Activated T-cell treated with anti-CD3 and anti-CD28 coated beads for 4 hours (primary cell): Measurements from ENCODE around the gene ARHGAP28.
"Not testable (repeated sequence)": the region's sequence is repeated elsewhere in the genome, so short reads cannot be mapped to it uniquely, and the experiment has no call there.

Source experiments
- DNase-seq: peaks from one replicate; pipeline ENCODE4 v3.0.0-alpha.2; 2020

Gene ARHGAP28

DNA sequence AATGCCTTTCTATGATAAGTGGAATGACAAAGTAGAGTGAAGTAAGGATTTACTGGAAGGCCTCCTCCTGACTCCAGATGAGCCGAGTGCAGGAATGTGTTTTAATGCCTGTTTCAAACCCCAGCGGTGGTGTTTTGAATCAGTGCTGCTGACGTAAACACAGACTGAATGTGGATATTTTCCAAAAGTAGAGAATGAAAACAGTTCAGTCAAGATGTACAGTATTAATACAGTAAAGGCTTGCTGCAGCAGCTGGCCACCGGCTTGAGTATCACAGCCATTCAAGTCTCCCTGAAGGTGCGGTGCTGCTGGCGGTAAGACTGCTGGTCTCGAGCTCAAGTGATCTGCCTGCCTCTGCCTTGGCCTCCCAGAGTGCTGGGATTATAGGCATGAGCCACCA is 46.7 kb downstream of the ARHGAP28 start:
- DNase-seq = no peak

DNA sequence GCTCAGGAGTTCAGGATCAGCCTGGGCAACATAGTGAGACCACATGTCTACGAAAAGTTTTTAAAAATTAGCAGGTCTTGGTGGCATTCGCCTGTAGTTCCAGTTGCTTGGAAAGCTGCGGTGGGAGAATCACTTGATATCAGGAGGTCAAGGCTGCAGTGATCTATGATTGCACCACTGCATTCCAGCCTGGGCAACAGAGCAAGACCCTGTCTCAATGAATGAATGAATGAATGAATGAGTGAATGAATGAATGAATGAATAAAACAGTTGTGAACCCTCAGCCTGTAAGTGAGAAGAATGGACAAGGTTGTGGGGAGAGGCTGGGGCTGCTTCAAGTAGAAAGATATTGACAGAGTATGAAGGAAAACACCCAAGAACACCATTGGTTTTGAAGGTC is 48.0 kb downstream of the ARHGAP28 start:
- DNase-seq = no peak

DNA sequence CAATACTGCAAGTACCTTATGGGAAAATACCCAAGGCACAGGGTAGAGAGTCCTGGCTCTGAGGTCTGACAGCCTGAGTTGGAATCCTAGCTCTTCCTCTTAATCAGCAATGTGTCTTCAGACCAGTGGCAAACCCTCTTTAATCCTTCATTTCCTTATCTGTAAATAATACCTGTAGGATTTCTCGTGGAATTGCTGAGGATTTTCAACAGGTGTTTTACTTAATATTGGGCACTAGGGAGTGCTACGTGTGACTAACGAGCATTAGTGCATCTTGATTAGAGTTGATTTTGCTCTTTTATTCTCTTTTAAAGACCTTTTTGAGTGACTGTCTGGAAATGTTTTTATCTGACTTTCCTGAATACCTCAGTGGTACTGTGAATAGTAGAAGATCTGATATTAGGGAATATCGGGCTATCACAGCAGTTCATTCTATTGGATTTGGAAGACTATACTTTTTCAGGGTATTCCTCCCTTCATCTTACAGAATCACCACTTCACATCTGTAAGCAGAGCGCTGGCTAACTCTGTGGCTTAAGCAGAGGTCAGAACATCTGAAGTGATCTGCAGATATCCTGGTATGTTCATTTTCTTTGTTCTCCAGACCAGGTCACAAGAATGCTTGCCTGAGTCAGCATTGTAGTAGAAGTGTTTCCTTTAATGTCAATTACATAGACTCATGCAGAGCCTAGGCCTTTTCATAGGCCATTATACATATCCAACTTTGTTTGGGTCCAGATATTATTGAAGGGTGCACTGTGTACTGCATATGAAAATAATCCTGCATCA is 49.1 kb downstream of the ARHGAP28 start:
- DNase-seq = no peak

DNA sequence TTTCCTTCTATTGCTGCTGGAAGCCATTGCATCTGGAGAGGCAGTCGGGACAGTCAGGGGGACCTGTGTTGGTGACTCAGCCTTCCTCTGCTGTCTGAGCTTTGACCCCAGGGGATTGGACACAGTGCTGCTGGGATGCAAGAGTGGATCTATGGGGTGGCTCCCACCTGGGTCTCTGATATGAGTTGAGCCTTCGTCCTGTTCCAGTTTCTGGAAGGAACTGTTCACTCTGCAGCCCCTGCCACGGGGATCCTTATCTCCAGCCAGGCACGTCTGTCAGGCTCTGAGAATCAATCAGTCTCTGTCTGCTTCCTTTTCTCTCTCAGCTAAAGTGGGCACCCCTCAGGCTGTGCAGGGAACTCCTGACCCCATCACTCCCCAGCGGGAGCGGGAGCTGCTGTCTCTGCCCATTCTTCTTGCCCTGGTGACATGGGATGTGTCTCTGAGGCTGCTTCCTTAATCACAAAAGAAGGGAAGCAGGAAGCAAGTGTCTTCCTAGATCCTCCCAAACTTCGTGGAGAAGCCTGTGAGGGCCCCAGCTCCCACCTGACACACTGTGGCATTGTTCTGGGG is 51.7 kb downstream of the ARHGAP28 start:
- DNase-seq = no peak

DNA sequence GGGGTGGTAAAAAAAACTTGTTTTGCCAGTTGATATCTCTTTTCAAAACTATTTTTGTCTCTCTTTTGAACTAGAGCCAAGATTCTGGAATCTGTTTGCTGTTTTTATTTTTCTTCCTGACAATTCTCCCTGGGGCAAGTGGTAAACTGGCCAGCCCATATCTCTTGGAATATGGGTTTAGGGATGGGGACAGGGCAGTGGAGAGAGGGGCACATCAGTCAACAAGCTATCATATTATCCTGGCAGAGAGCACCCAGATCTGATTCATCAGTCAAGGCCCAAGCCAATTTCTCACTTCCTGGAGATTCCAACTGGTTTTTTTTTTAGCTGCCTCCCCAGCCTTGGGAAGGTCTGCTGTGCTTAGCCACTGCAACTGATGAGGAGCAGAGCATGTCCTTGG is 52.3 kb downstream of the ARHGAP28 start:
- no peak for DNase-seq

DNA sequence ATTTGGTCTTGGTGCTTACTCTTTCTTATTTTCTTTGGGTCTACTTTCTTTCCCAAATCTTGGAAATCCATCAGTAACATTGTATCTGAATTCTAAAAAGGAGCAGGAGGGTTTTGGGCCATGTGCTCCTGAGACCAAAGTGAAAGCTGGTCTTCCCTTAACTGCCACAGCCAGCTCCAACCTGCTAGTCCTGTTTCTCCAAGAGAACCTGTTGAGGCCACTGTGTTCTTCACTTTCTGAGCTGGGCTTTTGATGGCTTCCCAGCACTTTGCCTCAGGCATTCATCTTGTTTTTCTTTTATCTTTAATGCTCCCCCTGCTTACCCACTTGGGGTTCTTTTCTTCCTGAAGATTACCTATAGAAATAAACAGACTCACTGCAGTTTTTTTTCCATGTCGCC is 53.3 kb downstream of the ARHGAP28 start:
- DNase-seq = no peak

DNA sequence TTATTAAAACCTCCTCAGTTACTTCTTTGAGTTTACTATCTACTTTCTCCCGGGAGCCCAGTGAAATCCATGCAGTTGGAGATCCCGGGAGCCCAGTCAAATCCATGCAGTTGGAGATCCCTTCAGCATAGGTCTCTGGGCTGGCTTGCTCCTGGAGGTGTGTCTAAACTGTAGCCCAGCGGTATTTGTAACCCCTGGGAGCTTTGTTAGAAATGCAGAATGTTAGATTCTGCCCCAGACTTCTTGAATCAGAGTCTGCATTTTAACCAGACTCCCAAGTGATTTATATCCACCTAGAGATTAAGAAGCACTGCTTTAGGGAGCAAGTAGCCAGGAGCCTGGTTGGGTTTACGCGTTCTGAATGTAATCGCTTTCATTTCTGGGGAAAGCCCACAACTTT is 54.5 kb downstream of the ARHGAP28 start:
- no peak for DNase-seq

DNA sequence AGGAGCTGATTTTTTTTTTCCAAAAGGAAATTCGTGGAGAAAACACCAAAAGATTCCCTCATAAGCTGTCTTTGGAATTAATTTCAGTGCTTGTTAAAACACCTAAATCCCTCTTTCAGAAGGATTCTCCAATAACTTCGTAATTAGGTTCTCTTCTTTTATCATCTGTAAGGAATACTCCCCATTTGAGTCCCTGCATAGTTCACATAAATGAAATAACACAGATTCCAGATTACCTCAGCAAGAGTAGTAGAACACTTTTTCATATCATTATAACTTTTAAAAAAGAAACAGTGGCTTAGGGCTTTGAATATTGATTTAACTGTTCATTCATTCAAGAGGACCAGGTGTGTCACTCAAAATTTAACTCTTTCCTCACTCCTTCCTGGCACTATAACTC is 55.5 kb downstream of the ARHGAP28 start:
- DNase-seq = no peak

DNA sequence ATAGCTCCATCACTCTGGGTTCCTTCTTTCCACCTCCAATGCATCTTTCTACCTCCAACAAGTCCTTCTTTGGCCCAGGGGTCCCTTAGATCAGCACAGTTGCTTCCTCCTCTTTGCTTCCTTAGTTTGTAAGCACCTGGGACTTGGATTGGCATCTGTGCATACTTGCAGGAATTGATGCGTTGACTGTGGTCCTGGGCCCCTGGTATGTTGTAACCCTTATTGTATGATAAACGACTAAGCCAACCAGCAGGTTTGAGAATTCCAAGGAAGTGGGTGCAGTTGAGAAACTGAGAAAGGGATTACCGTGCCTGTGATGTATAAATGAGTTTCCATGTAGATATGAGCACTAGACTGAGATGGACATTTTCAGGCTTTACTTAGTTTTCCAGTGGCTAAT is 55.9 kb downstream of the ARHGAP28 start:
- DNase-seq = no peak

DNA sequence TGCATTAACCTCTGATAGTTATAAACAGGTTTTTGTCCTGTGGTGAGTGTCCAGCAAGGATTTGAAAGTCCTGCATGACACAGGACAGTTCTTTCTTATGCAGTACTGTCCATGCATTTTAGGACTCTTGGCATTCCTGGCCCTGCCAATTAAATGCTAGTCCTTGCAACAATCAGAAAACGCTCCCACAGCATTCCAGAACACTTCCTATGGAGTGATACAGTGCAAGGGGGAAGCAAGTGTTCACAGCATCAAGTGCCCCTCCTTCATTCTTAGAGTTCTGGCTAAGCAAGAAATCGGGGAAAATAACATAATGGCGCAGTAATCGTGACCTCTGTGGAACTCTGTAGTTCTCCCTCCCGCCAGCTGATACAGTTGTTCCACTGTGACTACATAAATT is 62.9 kb downstream of the ARHGAP28 start:
- no peak for DNase-seq

DNA sequence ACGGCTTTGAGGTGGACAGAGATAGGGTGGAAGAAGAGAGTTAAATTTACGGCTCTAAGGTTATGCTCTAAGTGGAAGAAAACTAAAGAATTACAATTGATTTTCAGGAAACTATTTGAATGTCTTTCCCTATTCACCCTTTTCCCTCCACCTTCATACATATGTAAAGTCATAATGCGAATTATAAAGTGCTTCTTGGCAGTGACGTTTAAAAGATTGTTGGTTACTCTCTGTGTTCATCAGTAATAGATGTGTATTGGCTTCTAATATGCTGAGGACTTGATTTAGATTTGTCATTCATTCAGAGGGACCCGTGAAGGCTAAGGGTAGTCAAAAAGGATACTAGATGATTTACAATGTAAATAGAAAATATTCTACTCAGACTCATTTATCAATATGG is 63.9 kb downstream of the ARHGAP28 start:
- no peak for DNase-seq

DNA sequence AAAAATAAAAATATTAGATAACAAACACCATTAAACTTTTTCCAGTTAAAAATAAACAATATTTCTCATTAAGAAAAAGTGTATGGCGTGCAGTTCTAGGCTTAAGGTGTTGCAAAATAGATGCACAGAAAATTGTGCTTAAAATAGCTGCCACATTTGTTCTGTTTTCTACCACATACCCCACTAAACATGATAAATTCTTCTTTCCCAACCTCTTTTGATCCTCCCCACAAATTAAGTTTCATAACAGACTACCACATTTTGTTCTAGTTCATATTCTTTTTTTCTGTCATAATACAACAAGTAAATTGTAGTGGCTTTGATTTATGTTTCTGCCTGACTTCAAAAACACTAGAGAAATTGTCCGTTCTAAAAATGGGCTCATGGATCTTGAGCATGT is 64.5 kb downstream of the ARHGAP28 start:
- no peak for DNase-seq

DNA sequence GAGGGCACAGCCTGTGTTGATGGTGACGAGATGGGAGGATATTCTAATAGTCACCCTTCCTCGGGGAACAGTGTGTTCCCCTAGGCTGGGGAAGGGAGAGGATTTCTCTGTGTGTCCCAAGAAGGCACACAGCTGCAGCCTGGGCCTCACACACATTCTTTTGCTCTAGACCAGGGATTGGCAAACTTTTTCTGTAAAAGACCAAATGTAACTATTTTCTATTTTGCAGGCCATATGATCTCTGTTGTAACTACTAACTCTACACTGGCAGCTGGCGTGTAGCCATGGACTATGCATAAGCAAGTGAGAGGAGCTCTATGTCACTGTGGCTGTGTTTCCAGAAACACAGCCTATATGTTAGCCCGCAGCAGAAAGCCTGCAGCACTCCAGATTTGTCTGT is 65.8 kb downstream of the ARHGAP28 start:
- DNase-seq = no peak

DNA sequence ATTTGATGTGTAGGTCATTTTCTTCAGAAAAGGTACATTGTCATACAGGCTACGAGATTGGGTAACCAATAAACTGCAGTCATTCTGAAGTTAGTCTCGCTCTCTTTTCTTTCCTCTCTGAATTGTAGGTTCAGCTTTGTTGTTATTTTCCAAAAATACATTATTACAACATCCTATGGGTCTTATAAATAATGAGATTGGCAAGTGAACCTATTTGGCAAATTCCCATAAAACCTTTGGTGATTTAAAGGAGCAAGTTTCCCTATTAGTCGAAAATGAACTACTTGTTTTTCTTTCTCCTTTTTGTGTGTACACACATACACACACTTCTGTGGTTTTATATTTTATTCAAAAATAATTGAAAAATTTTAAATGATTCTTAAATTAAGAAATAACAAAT is 67.0 kb downstream of the ARHGAP28 start:
- no peak for DNase-seq

DNA sequence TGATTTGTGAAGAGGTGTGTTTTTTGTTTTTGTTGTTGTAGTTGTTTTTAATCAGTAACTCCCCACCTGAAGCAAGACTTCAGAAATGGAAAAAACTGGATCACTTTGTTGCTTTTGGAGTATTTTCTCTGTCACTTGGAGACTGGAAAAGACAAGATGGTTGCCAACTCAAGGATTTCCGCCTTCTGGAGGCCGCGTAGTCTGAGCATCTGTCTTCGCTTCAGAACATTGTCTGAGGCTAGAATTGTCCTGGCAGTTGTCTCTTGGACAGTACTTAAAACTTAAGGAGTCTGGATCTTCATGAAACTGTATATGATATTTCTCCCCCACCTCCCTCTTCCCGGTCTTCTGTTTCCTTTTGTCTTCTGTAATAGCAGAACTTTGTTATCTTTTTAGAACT is 67.7 kb downstream of the ARHGAP28 start:
- DNase-seq = no peak

DNA sequence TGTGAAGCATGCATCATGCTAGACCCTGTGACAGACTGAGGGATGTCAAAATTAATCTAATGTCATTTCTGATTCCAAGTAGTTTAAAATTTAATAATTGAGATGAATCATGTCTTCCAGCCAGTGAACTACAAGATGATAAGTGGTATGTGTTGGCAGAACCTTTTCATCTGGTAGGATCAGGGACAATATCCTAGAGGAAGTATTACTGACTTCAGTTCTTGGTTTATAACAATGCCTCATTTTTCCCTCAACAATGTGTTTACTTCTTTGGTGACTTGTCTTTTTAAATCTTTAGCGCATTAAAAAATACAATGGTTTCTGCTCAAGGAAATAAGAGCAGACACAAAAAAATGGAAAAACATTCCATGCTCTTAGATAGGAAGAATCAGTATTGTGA is 69.4 kb downstream of the ARHGAP28 start:
- no peak for DNase-seq

DNA sequence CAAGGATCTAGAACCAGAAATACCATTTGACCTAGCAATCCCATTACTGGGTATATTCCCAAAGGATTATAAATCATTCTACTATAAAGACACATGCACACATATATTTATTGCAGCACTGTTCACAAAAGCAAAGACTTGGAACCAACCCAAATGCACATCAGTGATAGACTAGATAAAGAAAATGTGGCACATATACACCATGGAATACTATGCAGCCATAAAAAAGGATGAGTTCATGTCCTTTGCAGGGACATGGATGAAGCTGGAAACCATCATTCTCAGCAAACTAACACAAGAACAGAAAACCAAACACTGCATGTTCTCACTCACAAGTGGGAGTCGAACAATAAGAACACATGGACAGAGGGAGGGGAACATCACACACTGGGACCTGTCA is 70.8 kb downstream of the ARHGAP28 start:
- DNase-seq = not testable (repeated sequence)

DNA sequence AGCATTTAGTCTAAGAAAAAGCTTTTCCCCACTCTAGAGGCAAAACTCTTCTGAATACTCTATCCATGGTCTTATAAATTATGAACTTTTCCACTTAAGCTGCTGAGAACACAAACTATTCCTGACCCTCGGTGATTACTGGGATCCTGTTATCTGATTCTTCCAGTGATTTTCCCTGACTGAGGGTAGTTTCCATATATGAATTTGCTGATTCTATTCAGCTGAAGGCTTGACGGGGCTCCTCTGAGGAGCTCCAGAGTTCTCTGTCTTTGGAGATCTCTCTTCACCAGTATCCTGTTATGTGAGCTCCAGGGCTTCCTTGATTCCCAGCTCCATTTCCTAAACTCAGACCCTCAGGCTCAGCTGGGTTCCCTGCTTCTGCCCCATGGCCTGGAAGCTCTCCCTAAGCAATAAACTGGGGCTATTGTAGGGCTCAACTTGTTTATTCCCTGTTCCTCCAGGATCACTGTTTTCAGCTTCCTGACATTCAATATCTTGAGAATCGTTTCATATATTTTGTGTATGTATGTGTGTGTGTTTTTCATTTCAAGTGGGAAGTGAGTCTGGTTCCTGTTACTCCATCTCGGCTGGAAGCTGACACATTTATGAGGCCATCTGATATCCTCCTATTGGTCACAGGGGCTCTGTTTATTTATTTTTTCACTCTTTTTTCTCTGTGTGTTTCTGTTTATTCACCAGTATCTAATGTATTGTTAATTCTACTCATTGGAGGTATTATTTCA is 78.2 kb downstream of the ARHGAP28 start:
- no peak for DNase-seq

DNA sequence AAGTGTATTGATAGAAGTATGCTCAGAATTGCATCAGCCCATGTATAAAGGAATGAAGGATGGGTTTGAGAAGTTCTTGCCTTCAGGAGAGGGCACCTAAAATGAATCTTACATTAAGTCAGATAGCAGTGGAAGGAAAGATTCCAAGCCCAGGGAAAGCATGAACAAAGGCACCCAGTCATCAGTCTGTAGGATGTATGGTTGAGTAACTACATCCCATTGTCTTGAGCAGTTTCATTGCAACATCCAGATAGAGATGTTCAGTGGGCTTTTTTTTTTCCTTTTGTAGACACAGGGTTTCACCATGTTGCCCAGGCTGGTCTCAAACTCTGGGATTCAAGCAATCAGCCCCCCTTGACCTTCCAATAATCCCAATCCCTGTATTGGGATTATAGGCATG is 80.7 kb downstream of the ARHGAP28 start:
- DNase-seq = no peak

DNA sequence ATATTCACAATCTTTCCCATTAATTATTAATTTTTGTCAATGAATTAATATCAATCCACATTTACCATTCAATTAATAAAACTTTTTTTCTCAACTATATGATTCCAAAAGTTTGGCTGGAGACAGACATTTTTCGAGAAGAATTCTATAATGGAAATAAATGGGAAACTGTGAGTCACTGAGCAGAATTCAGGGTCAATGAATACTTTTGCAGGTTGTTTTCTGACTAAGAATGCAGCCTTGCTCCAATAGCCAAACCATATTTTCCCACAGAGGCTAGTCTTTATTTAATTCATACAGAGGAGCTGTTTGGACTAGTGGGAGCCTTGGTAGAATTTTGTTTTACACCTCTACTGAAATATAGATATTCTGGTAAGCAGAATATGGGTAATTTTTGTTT is 82.3 kb downstream of the ARHGAP28 start:
- DNase-seq = no peak

DNA sequence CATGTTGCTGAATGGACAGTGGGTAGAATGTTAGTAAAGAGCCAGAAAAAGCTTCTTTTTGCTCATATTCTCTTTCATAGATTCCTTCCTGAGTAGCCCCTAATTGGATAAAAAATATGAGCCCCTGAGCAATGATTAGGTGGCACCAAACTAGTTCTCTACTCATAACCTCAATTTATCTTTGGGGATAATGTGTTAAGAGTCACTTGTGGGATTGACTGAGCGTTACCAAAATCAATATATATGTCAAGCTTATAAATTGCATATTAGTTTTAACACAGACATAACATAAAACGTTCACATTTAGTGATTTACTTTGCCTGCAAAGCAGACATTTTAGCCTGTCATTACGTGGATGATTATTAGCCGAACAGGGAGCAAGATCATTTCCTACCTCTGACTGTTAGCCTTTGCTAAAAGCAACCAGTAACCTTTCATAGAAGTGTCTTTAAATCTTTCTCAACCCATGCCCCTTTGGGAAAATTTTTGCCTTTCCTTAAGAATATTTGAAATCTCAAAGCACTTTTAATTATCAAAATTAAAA is 85.4 kb downstream of the ARHGAP28 start:
- DNase-seq = no peak

DNA sequence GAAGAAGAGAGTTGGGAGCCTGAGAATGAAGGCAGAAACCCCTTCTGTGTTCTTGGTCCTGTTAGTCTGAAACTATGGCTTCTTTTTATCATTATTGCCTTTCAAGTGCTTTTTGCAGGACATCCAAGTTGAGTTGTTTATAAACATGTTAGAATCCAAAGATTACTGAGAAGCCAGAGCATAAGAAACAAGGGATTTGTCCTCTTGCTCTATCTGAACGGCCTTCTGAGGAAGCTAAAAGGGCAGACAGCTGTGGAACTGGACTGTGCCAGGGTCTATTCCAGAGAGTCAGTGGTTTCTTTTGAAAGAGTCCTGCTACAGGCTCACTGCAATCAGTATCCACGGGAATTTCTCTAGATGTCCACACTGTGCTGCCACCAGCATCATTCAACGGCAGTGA is 86.6 kb downstream of the ARHGAP28 start:
- DNase-seq = no peak

DNA sequence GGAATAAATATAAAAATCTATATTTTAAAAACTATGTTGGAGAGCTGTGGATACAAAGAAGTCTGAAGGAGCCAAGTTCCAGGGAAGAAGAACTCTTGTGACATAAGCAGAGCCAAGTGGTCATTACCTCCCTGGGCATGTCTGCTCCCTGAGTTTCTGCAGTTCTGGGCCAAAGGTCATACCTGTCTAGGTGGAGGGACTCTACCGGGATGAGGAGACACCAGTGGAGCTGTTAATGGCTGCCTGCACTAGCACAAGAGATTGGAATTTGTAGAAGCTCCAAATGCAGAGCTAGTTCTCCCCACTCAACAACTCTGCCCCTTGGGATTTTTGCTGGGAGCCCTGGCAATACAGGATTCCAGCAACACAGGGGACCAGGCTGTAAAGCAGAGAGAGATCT is 89.8 kb downstream of the ARHGAP28 start:
- no peak for DNase-seq

DNA sequence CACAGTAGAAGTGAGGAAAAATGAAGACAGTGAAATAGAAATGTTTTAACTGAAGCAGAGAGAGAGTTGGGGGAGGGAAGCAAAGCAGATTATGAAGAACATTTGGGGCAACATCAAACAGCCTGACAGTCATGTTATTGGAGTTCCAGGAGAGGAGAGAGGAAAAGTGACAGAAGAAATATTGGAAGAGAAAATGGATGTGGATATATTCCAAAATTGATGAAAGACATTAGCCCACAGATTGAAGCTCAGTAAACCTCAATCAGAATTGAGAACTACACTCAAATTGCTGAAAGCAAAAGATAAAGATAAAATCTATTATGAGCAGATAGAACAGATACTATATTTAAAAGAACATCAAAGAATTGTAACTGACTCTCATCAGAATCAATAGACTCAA is 90.8 kb downstream of the ARHGAP28 start:
- no peak for DNase-seq
